ENCODE data around the gene TMEM158.

DNA sequence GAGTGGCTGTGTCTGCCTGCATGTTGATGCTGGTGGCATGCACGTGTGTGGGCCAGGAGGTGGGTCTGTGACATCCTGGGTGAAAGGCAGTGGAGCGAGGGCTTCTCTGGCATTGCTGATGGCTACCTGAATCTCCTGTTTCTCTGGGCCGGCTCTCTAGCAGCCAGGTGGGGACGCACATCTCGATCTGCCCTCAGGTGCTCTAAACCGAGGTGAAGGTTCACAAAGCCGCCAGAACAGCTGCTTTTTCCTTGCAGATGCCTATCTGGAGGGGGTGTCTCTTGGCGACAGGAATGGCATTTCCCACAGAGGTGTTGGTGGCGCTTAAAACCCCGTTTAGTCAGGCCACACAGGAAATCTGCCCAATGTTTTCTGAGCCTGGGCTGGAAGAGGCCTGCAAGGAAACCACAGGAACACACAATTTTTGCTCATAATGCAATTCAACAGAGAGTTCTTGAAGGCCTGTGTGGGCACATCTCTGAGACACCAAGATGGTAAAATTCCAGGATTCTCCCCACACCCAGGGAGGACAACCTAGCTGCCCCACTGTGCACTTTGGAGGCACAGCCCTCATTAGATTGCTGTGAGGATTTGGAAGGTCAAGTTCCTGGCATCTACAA, 11.9 kb downstream of the TMEM158 start:
- TF ChIP-seq, protein P1, sequence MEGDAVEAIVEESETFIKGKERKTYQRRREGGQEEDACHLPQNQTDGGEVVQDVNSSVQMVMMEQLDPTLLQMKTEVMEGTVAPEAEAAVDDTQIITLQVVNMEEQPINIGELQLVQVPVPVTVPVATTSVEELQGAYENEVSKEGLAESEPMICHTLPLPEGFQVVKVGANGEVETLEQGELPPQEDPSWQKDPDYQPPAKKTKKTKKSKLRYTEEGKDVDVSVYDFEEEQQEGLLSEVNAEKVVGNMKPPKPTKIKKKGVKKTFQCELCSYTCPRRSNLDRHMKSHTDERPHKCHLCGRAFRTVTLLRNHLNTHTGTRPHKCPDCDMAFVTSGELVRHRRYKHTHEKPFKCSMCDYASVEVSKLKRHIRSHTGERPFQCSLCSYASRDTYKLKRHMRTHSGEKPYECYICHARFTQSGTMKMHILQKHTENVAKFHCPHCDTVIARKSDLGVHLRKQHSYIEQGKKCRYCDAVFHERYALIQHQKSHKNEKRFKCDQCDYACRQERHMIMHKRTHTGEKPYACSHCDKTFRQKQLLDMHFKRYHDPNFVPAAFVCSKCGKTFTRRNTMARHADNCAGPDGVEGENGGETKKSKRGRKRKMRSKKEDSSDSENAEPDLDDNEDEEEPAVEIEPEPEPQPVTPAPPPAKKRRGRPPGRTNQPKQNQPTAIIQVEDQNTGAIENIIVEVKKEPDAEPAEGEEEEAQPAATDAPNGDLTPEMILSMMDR (optimal IDR thresholded peaks at IDR 0.05 in 1 of 3, IDR thresholded peaks at IDR 0.05 in 1 of 3, conservative IDR thresholded peaks at IDR 0.05 in 1 of 3; ENCODE audit: extremely low read depth in 1 of 3, insufficient read depth in 2 of 3, low read length in 3 of 3), result peak in 1 of 3 experiments; percentile 20
- TF ChIP-seq EZH2 (IDR thresholded peaks at IDR 0.05; ENCODE audit: low read length), result no peak
